Activated CD4-positive, CD25-positive, alpha-beta regulatory T cell treated with anti-CD3 and anti-CD28 coated beads, Interleukin-2, amount 50 U/mL, for 16 hours (primary cell): Measurements from ENCODE around the gene ZKSCAN7.
"Not testable (repeated sequence)": the region's sequence is repeated elsewhere in the genome, so short reads cannot be mapped to it uniquely, and the experiment has no call there.

Experiments used
- DNase-seq: peaks from one replicate; pipeline ENCODE4 v3.0.0-alpha.2; 2020; ENCODE audit warnings: low read depth, low spot score

ZKSCAN7 gene

GRCh38 chr3:44554626-44555592 lies at the start of gene ZKSCAN7:
Gene ZKSCAN7, plus strand, starts transcription at chr3:44555193. Its CDS starts 1,855 bp downstream, at chr3:44557048.
- DNase-seq, result peak; percentile 10

DNA sequence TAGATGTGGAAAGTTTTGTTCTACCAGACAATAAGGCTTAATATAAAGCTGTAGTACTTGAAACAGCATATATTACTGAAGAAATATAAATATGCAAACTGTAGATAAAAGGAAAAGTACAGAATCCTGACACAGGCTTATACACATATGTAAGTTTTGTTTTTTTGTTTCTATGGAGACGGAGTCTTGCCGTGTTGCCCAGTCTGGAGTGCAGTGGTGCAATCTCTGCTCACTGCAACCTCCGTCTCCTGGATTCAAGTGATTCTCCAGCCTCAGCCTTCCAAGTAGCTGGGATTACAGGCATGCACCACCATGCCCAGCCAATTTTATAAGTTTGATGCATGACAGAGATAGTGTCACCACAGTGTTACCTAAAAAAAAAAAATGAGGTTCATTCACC lies 48.4 kb upstream of the ZKSCAN7 start:
- no peak for DNase-seq

GRCh38 chr3:44506961-44507360 lies 48.0 kb upstream of the ZKSCAN7 start:
- DNase-seq, result no peak

DNA sequence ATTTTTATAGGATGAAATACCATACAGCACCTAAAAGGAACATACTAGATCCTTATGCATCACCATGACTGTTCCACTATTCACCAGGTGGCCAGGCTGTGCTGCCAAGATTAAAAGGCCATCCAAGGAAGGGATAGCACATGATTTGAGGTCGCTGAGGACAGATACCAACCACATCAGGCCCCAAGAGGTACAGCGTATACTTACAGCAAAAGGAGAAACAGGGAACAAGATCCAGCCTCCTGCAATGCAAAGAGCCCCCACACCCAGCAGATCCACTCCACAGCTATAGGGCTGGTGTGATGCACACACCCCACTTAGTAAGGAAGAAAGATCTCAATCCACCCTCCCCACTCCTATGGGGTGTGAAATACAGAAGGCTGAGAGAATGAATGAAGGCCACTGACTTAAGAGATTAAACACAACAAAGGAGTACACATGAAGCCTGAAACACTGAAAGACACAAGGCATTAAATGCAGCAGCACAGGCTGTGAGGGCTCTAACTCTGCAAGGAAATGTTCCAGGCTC lies 45.5 kb upstream of the ZKSCAN7 start:
- DNase-seq, result no peak

DNA sequence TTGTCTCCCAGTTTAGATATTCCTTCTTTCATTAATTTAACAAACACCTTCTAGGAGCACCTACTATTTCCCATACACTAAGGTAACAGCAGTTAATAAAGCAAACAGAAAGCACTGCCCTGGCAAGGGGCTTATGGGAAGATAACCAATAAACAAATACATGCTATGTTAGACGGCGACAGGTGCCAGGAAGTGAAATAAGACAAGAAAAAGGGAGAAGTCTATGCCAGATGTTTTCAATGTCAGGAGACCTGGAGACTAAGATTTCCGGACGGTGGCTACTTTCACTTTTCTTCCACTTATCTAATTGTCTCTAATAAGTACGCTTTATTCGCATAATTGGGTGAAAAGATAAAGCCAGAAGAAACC lies 45.0 kb upstream of the ZKSCAN7 start:
- no peak for DNase-seq

GRCh38 chr3:44511238-44511566 lies 43.8 kb upstream of the ZKSCAN7 start:
- DNase-seq, result no peak

GRCh38 chr3:44513513-44513912 lies 41.5 kb upstream of the ZKSCAN7 start:
- DNase-seq, result no peak

GRCh38 chr3:44516230-44516629 lies 38.8 kb upstream of the ZKSCAN7 start:
- no peak for DNase-seq

DNA sequence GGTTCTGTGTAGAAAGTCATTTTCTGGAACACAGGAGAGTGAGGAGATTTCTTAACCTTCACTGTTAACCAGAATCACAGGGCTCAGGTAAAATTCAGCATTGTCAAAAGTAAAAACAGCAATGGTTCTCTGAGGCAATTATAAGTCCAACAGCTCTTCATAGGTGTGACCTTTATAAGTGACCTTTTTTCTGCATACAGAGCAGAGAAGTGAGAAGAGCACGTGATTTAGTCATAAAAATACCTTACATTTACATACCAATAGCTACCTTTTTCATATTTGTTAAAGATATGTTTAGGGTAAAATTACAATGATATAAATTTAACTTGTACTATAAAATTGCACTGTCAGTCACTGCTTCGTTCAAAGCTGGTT lies 36.2 kb upstream of the ZKSCAN7 start:
- DNase-seq, result no peak

GRCh38 chr3:44521721-44522120 lies 33.3 kb upstream of the ZKSCAN7 start:
- DNase-seq, result no peak

DNA sequence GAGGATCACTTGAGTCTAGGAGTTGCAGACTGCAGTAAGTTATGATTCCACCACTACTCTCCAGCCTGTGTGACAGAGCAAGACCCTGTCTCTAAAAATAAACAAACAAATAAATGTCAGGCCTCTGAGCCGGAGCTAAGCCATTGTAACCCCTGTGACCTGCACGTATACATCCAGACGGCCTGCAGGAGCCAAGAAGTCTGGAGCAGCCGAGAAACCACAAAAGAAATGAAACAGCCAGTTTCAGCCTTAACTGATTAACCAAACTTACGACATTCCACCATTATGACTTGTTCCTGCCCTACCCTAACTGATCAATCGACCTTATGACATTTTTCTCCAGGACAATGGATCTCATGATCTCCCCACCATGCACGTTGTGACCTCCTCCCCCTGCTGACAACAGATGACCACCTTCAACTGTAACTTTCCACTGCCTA lies 32.5 kb upstream of the ZKSCAN7 start:
- DNase-seq, result no peak

DNA sequence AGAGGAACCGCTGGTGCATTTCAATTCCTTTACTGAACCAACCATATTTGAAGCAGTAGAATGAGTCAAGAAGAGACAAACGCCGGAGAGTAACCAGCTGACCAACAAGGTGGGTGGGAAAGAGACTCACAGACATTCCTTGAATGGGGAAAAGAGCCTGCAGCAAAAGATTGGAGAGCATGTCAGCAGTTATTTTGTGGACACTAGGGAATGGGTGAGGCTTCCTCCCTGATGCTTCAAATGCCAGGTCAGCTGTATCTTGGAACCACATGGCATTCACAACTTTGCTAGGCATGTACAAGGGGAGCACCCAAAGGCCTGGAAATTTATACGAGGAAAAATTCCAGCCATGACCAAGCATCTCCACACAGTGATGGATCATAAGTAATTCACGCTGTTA lies 29.9 kb upstream of the ZKSCAN7 start:
- no peak for DNase-seq

- DNase-seq, result no peak
These were observed 25.1 kb upstream of the ZKSCAN7 start for GRCh38 chr3:44529927-44530326.

- DNase-seq, result no peak
These were observed 24.1 kb upstream of the ZKSCAN7 start for GRCh38 chr3:44530911-44531310.

GRCh38 chr3:44534659-44535058 lies 20.3 kb upstream of the ZKSCAN7 start:
- DNase-seq, result not testable (repeated sequence)

DNA sequence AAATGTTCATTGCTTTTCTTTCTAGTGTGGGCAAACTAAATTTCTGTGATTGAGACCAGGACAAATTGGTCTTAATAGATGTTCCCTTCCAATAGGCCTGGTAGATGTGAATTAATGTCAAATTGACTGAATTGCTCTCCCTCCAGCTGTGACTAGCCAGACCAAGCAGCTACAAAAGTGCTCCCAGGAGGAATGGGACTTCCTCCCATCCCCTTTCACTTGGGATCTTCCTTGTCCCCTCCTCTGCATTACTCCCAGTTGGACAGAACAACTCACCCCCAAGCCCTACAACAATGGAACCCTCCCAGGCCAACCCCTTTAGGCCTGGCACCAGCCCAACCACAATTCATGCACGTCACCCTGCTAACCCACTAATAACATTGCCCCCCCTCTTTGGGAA lies 19.6 kb upstream of the ZKSCAN7 start:
- no peak for DNase-seq

DNA sequence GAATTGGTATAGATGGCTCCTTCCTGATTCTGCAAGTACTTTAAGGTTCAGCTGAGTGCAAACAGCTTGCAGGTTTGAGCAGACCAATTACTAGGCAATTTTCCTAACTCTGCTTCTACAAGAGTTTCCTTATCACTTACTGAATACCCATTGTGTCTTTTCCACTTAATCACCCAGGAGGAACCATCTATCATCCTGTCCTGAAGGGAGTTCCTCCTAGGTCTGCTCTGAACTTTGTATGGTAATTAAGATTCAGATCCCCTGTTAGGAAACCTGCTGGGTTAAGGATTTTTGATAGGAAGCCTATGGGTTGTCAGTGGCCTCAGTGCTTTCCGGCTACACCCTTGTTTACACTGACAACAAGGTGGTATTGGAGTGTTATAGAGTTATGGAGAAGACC lies 10.2 kb upstream of the ZKSCAN7 start:
- not testable (repeated sequence) for DNase-seq

GRCh38 chr3:44555723-44556122 lies 730 bp downstream of the ZKSCAN7 start:
- no peak for DNase-seq

DNA sequence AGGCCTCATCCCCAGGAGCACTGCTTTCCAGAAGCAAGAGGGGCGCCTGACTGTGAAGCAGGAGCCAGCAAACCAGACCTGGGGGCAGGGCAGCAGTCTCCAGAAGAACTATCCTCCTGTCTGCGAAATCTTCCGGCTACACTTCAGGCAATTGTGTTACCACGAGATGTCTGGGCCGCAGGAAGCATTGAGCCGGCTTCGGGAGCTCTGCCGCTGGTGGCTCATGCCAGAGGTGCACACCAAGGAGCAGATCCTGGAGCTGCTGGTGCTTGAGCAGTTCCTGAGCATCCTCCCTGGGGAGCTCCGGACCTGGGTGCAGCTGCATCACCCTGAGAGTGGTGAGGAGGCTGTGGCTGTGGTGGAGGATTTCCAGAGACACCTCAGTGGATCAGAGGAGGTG lies 2.1 kb downstream of the ZKSCAN7 start:
- DNase-seq, result no peak

DNA sequence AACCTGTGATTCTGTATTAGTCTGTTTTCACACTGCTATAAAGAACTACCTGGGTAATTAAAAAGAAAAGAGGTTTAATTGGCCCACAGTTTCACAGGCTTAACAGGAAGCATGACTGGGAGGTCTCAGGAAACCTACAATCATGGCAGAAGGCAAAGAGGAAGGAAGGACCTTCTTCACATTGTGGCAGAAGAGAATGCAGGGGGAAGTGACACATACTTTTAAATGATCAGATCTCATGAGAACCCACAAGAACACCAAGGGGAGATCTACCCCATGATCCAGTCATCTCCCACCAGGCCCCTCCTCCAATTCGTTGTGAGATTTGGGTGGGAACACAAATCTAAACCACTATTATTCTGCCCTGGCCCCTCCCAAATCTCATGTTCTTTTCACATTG lies 6.1 kb downstream of the ZKSCAN7 start:
- no peak for DNase-seq

- DNase-seq, result no peak
These were observed 7.2 kb downstream of the ZKSCAN7 start for GRCh38 chr3:44562147-44562546.

- DNase-seq, result no peak
These were observed 13.6 kb downstream of the ZKSCAN7 start for GRCh38 chr3:44568561-44568960.

GRCh38 chr3:44571024-44571423 lies 16.0 kb downstream of the ZKSCAN7 start:
- DNase-seq, result no peak
